Skin epidermis (tissue), 12 donors: ENCODE data around the gene MORN5.

Source experiments
- H3K27ac ChIP-seq, 21 experiments: fragments of 200-600 bp; sonication (generic) in 11 of 21; one replicate each; pipeline ENCODE4 v1.5.0; 2020; ENCODE audit warnings: mild to moderate bottlenecking in 3 of 21, inconsistent platforms in 2 of 21, moderate library complexity in 2 of 21
- H3K4me3 ChIP-seq, 7 experiments: fragments of 200-600 bp; sonication (generic) in 2 of 7; one replicate each; pipeline ENCODE4 v1.5.0; 2020; ENCODE audit warnings: inconsistent platforms in 2 of 7, mild to moderate bottlenecking in 2 of 7, moderate library complexity in 1 of 7

The MORN5 gene

GRCh38 chr9:122122903-122123632, 36.6 kb upstream of the MORN5 start:
- Histone ChIP-seq H3K4me3 (no peak overlapping the region), H3K27ac (no peak overlapping the region)

GRCh38 chr9:122124048-122124447, 35.7 kb upstream of the MORN5 start:
- no peak overlapping the region for H3K27ac ChIP-seq
- H3K4me3 ChIP-seq = no peak overlapping the region

GRCh38 chr9:122124528-122124927, 35.2 kb upstream of the MORN5 start:
- Histone ChIP-seq H3K4me3 (no peak overlapping the region), H3K27ac (no peak overlapping the region)

- no peak overlapping the region for H3K27ac ChIP-seq
Observed at GRCh38 chr9:122125158-122125508, 34.6 kb upstream of the MORN5 start.

GRCh38 chr9:122125509-122126330, 34.0 kb upstream of the MORN5 start:
- Histone ChIP-seq H3K27ac (no peak overlapping the region), H3K4me3 (no peak overlapping the region)

More at GRCh38 chr9:122125158-122125508, 34.6 kb upstream of the MORN5 start:
- no peak overlapping the region for H3K4me3 ChIP-seq

GRCh38 chr9:122126331-122127261, 33.1 kb upstream of the MORN5 start:
- Histone ChIP-seq H3K27ac (no peak overlapping the region), H3K4me3 (peak overlapping the region in 5 of 7 experiments; percentile 1 to 28 (median 7))

GRCh38 chr9:122127396-122127798, 32.3 kb upstream of the MORN5 start:
- Histone ChIP-seq H3K27ac (no peak overlapping the region), H3K4me3 (no peak overlapping the region)

- Histone ChIP-seq H3K4me3 (no peak overlapping the region), H3K27ac (no peak overlapping the region)
Observed at GRCh38 chr9:122128007-122128968, 31.4 kb upstream of the MORN5 start.

GRCh38 chr9:122128969-122129343, 30.8 kb upstream of the MORN5 start:
- Histone ChIP-seq H3K27ac (no peak overlapping the region), H3K4me3 (no peak overlapping the region)

GRCh38 chr9:122129969-122130368, 29.7 kb upstream of the MORN5 start:
- H3K27ac ChIP-seq = no peak overlapping the region
- no peak overlapping the region for H3K4me3 ChIP-seq

GRCh38 chr9:122130837-122131236, 28.9 kb upstream of the MORN5 start:
- Histone ChIP-seq H3K27ac (no peak overlapping the region), H3K4me3 (no peak overlapping the region)

GRCh38 chr9:122131401-122132001, 28.2 kb upstream of the MORN5 start:
- H3K27ac ChIP-seq = no peak overlapping the region
- H3K4me3 ChIP-seq = no peak overlapping the region

GRCh38 chr9:122132539-122132938, 27.2 kb upstream of the MORN5 start:
- Histone ChIP-seq H3K4me3 (no peak overlapping the region), H3K27ac (no peak overlapping the region)

GRCh38 chr9:122133263-122133983, 26.3 kb upstream of the MORN5 start:
- Histone ChIP-seq H3K27ac (no peak overlapping the region), H3K4me3 (no peak overlapping the region)

- H3K4me3 ChIP-seq = no peak overlapping the region
- no peak overlapping the region for H3K27ac ChIP-seq
Observed at GRCh38 chr9:122133984-122134535, 25.6 kb upstream of the MORN5 start.

- no peak overlapping the region for H3K4me3 ChIP-seq
- H3K27ac ChIP-seq = no peak overlapping the region
Observed at GRCh38 chr9:122134822-122135528, 24.7 kb upstream of the MORN5 start.

GRCh38 chr9:122135529-122135859, 24.2 kb upstream of the MORN5 start:
- no peak overlapping the region for H3K27ac ChIP-seq
- H3K4me3 ChIP-seq = no peak overlapping the region
